HT-29 (cell line): ENCODE measurements around the gene GP1BA. TPM values are rescaled to one million over a fixed set of nuclear protein-coding genes. Genes with fewer than 3 reads are reported as not detected.

Source experiments
- DNase-seq: peaks from one replicate; pipeline ENCODE4 v3.0.0-alpha.2; 2015; ENCODE audit warnings: low spot score
- small RNA-seq: library from RNA; depleted of rRNA; stranded (forward); fragments of <200 nt; gene quantifications from one replicate; pipeline ENCODE3, GENCODE V24; 2014
- total RNA-seq: library from RNA; depleted of rRNA; stranded (reverse); fragments of >200 nt; shearing (Covaris generic); gene quantifications from 2 replicates; pipeline ENCODE4 v1.2.3, GENCODE V29; 2014; rRNA removed

The GP1BA gene
- total RNA-seq, 1 experiment from 2014 or later: not detected

GRCh38 chr17:4973256-4974114, 41.4 kb downstream of the GP1BA start:
- no peak for DNase-seq

GRCh38 chr17:4974115-4974670, 42.1 kb downstream of the GP1BA start:
- DNase-seq: no peak

- no peak for DNase-seq
Observed at GRCh38 chr17:4978726-4979125, 46.6 kb downstream of the GP1BA start.

GRCh38 chr17:4980644-4981216, 48.7 kb downstream of the GP1BA start:
- peak; percentile 64 for DNase-seq

- no peak for DNase-seq
Observed at GRCh38 chr17:4982305-4982704, 50.2 kb downstream of the GP1BA start.

Small RNA genes within 50 kb of the gene (small RNA-seq; reads per million reads assigned to genes)
- gene MIR6864: not detected
- gene MIR6865: not detected

Other genes starting within 250 kb of the GP1BA start
- 23.7 and 29.3 TPM in 2 replicates for gene PELP1, start 228.1 kb upstream of the GP1BA start, total RNA-seq
- gene ARRB2, start 221.6 kb upstream of the GP1BA start, total RNA-seq: 30.4 and 32.3 TPM in 2 replicates
- 27.8 and 35.0 TPM in 2 replicates for gene MED11, start 200.8 kb upstream of the GP1BA start, total RNA-seq
- gene ZMYND15, start 192.4 kb upstream of the GP1BA start, total RNA-seq: 0.18 and 0.86 TPM in 2 replicates
- gene CXCL16, start 192.3 kb upstream of the GP1BA start, total RNA-seq: 11.5 and 12.7 TPM in 2 replicates
- gene TM4SF5, start 160.4 kb upstream of the GP1BA start, total RNA-seq: 0.44 and 0.61 TPM in 2 replicates
- 0.58 TPM in 1 of 2 replicates, not detected in the other for gene VMO1, start 145.9 kb upstream of the GP1BA start, total RNA-seq
- not detected in 2 replicates for gene GLTPD2, start 143.3 kb upstream of the GP1BA start, total RNA-seq
- 242 and 261 TPM in 2 replicates for gene PSMB6, start 136.1 kb upstream of the GP1BA start, total RNA-seq
- 6.9 and 10.9 TPM in 2 replicates for gene PLD2, start 125.1 kb upstream of the GP1BA start, total RNA-seq
- gene MINK1, start 98.9 kb upstream of the GP1BA start, total RNA-seq: 61.7 and 76.1 TPM in 2 replicates
- gene C17orf107, start 32.7 kb upstream of the GP1BA start, total RNA-seq: 0.97 and 1.4 TPM in 2 replicates
- gene CHRNE, start 29.2 kb upstream of the GP1BA start, total RNA-seq: not detected in 2 replicates
- 58.8 and 83.6 TPM in 2 replicates for gene SLC25A11, start 7.8 kb downstream of the GP1BA start, total RNA-seq
- gene RNF167, start 8.0 kb downstream of the GP1BA start, total RNA-seq: 51.1 and 62.9 TPM in 2 replicates
- 2,317 and 2,656 TPM in 2 replicates for gene PFN1, start 16.3 kb downstream of the GP1BA start, total RNA-seq
- 2.8 and 4.7 TPM in 2 replicates for gene ENO3, start 18.8 kb downstream of the GP1BA start, total RNA-seq
- 20.0 and 25.7 TPM in 2 replicates for gene SPAG7, start 35.5 kb downstream of the GP1BA start, total RNA-seq
- 3.2 and 7.3 TPM in 2 replicates for gene CAMTA2, start 55.4 kb downstream of the GP1BA start, total RNA-seq
- 0.13 and 0.81 TPM in 2 replicates for gene INCA1, start 65.2 kb downstream of the GP1BA start, total RNA-seq
- 75.3 and 83.6 TPM in 2 replicates for gene KIF1C, start 65.7 kb downstream of the GP1BA start, total RNA-seq
- gene SLC52A1, start 103.1 kb downstream of the GP1BA start, total RNA-seq: not detected in 2 replicates
- under 0.01 TPM in 1 of 2 replicates, not detected in the other for gene ZFP3, start 146.2 kb downstream of the GP1BA start, total RNA-seq
- 9.4 and 9.6 TPM in 2 replicates for gene ZNF232, start 179.6 kb downstream of the GP1BA start, total RNA-seq
- not detected in 2 replicates for gene USP6, start 183.8 kb downstream of the GP1BA start, total RNA-seq